ENCODE results near the gene APBA2. TPM values are rescaled to one million over a fixed set of nuclear protein-coding genes. Genes with fewer than 3 reads are reported as not detected.

Gene APBA2
- polyA plus RNA-seq, 3 donors, result 13.1 to 16.6 (median 15.2) TPM

Other genes with a start within 250 kb of the APBA2 start
- 1 to 10 TPM; 1.8 to 4.7 (median 2.5) TPM for gene GOLGA8M, start 173.6 kb upstream of the APBA2 start, polyA plus RNA-seq (ENCODE audit: insufficient read length in 3 of 3)
- gene GOLGA6L7, start 37.3 kb upstream of the APBA2 start, polyA plus RNA-seq (ENCODE audit: insufficient read length in 3 of 3), result 1 to 10 TPM in 1 of 3 donors, under 1 TPM in 2; 0.25 to 1.1 (median 0.32) TPM

Data from renal cortex interstitium (tissue), 3 donors.